ENCODE results near the gene NCEH1. TPM values are rescaled to one million over a fixed set of nuclear protein-coding genes. Genes with fewer than 3 reads are reported as not detected.

The NCEH1 gene
- total and polyA plus RNA-seq, 9 of the 15 experiments (the other 6 are each of a cell fraction or from before 2014, with no cell fraction given) = 1.3 to 5.0 (median 2.8) TPM

DNA sequence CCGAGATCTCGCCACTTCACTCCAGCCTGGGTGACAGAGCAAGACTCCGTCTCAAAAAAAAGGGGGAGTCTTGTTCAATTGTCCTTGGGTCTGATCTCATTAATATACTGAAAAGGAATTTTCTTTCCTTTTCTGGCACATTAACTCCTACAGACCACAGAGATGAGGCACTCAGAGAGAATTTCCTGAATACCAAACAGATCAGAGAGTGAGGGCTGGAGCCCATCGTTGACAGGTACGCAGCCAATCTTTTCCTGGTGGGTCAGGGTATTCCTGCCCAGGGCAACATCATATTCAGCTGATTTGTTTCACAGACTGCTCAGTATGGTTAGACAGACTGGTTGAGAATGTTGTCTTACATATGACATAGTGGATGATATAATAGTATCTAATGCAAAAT, 104.8 kb downstream of the NCEH1 start:
- no peak for FAIRE-seq

More for the DNA sequence above, 104.8 kb downstream of the NCEH1 start:
- WGBS (ENCODE audit: insufficient coverage, low coverage, missing lambda C conversion rate) = 30% methylated on average over 5 of the region's 5 CpGs
- Histone ChIP-seq H3K9me1 (ENCODE audit: control insufficient read depth, insufficient read depth, low read length) (no peaks in the 10 kb centered on the region), H3K79me2 (ENCODE audit: control insufficient read depth, insufficient read depth, low read length) (no peaks in the 10 kb centered on the region), H4K20me1 (replicated peaks; ENCODE audit: control insufficient read depth, insufficient read depth, low read length) (no peaks in the 10 kb centered on the region), H3K36me3 (ENCODE audit: control insufficient read depth, insufficient read depth, low read length) (no peaks in the 10 kb centered on the region), H3K9ac (ENCODE audit: insufficient read depth in 1 of 2, low read depth in 2 of 2, low read length in 2 of 2) (no peak overlapping the region), H3K9me3 (replicated peaks; ENCODE audit: control insufficient read depth, insufficient read depth, low read depth, low read length) (0 out of 2 replicates have a peak, but pooled peaks cover 3% of the 10 kb centered on the region), H3K4me1 (replicated peaks in 1 of 2; ENCODE audit: control insufficient read depth in 2 of 2, insufficient read depth in 2 of 2, low read length in 2 of 2) (no peaks in the 10 kb centered on the region), H3K27me3 (ENCODE audit: control insufficient read depth in 2 of 2, insufficient read depth in 2 of 2, low read length in 2 of 2) (peaks cover 2 to 9% of the 10 kb centered on the region in 2 experiments; a peak in 4 of 5 replicates), H3K4me2 (ENCODE audit: insufficient read depth, low read length) (no peak overlapping the region), H3K27ac (ENCODE audit: extremely low read depth, low read depth, low read length) (no peak overlapping the region), H2AFZ (ENCODE audit: low read depth, low read length) (no peak overlapping the region), H3K4me3 (no peak overlapping the region)
- POLR2A ChIA-PET = no interaction called here
- CTCF ChIA-PET (ENCODE audit: low intra/inter-chr PET ratio) = no interaction called here
- DNase-seq (ENCODE audit: extremely low read depth in 1 of 4, low spot score in 3 of 4) (no peak), ATAC-seq (no peak)
- in situ Hi-C loops (cut with MboI) = no loop called here
- no TSS peak for BruUV-seq (replicated peaks)
- intact Hi-C loops (cut with micrococcal nuclease) = no loop called here
- no peak for TF ChIP-seq HNRNPK (IDR thresholded peaks at IDR 0.05; ENCODE audit: low read depth, low read length, poor library complexity, severe bottlenecking)
- TF ChIP-seq ATF1 (CRISPR knock-in tag; IDR thresholded peaks at IDR 0.05) = no peak
- no peak for TF ChIP-seq ATF1 (tag; IDR thresholded peaks at IDR 0.05)
- TF ChIP-seq CCAR2 (IDR thresholded peaks at IDR 0.05; ENCODE audit: low read depth, low read length) = no peak
- TF ChIP-seq ZNF436 (CRISPR knock-in tag; IDR thresholded peaks at IDR 0.05) = no peak
- TF ChIP-seq PHB (CRISPR knock-in tag; IDR thresholded peaks at IDR 0.05) = no peak
- no peak for TF ChIP-seq SMC3 (conservative IDR thresholded peaks at IDR 0.05; ENCODE audit: insufficient read depth, low read depth, low read length)
- TF ChIP-seq, protein P1, sequence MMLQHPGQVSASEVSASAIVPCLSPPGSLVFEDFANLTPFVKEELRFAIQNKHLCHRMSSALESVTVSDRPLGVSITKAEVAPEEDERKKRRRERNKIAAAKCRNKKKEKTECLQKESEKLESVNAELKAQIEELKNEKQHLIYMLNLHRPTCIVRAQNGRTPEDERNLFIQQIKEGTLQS (IDR thresholded peaks at IDR 0.05) = no peak
- TF ChIP-seq, protein P1 (CRISPR knock-in tag; conservative IDR thresholded peaks at IDR 0.05) = no peak
